ENCODE measurements around the gene PCYT2.

GRCh38 chr17:81905993-81906392 is 5.2 kb downstream of the PCYT2 start:
- TF ChIP-seq MAX (IDR thresholded peaks at IDR 0.05) (no peak), EP300 (IDR thresholded peaks at IDR 0.05; ENCODE audit: borderline replicate concordance) (no peak), RAD21 (IDR thresholded peaks at IDR 0.05; ENCODE audit: low read depth) (no peak), TCF12 (IDR thresholded peaks at IDR 0.05; ENCODE audit: low read depth) (no peak), ZBTB7A (IDR thresholded peaks at IDR 0.05; ENCODE audit: low read depth) (no peak), CREB1 (IDR thresholded peaks at IDR 0.05; ENCODE audit: low read depth) (no peak), CEBPB (IDR thresholded peaks at IDR 0.05) (no peak), EGR1 (IDR thresholded peaks at IDR 0.05) (no peak), FOXM1 (IDR thresholded peaks at IDR 0.05; ENCODE audit: borderline replicate concordance, low read depth) (no peak), REST (IDR thresholded peaks at IDR 0.05; ENCODE audit: low read depth) (no peak), YY1 (IDR thresholded peaks at IDR 0.05; ENCODE audit: low read depth) (no peak)

Data from Ishikawa (cell line).